Measurements from ENCODE around the gene SRPK3.
"Not testable (repeated sequence)": the region's sequence is repeated elsewhere in the genome, so short reads cannot be mapped to it uniquely, and the experiment has no call there.

Gene SRPK3

DNA sequence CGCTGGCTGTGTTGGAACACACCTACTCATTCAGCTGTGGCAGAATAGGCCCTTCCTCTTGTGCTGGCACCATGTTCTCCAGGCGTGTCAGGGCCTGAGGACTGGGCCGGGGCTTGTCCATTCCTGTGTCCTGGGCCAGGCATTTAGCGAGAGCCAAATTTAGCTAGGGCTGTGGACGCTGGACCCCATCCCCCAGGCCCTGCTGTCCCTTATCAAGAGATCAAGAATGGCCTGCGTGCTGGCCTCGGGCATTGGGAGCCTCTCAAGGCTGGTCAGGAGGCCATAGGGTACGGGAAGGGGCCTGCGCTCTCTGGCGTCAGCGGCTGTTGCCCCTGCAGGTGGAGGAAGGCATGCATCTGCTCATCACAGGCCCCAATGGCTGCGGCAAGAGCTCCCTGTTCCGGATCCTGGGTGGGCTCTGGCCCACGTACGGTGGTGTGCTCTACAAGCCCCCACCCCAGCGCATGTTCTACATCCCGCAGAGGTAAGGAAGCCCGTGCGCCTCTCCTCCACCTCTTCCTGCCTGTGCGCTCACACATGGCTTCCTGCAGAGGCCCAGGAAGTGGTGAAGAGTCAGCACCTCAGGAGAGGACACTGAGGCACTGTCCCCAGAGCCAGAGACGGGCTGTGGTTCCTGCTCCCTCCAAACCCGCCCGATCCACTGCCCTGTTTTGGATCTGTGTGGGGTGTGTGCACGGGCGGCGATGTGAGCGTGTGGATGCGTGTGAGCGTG, 40.9 kb upstream of the SRPK3 start:
- H3K4me1 ChIP-seq (ENCODE audit: control insufficient read depth, insufficient read depth, low read length) = no peaks in the 10 kb centered on the region
- no peaks in the 10 kb centered on the region for H3K36me3 ChIP-seq (ENCODE audit: control insufficient read depth, insufficient read depth, low read length)
- no peaks in the 10 kb centered on the region for H3K27me3 ChIP-seq (ENCODE audit: control insufficient read depth, insufficient read depth, low read length)
- H3K9me3 ChIP-seq (ENCODE audit: control insufficient read depth, low read length) = no peaks in the 10 kb centered on the region
- no peak overlapping the region for H3K9ac ChIP-seq (ENCODE audit: low read length)
- H3K4me3 ChIP-seq (ENCODE audit: low read length) = no peak overlapping the region

GRCh38 chrX:153740631-153741222, 40.1 kb upstream of the SRPK3 start:
- no peak overlapping the region for H3K4me3 ChIP-seq (ENCODE audit: low read length)
- H3K9ac ChIP-seq (ENCODE audit: low read length) = no peak overlapping the region
- H3K9me3 ChIP-seq (ENCODE audit: control insufficient read depth, low read length) = no peaks in the 10 kb centered on the region
- no peaks in the 10 kb centered on the region for H3K4me1 ChIP-seq (ENCODE audit: control insufficient read depth, insufficient read depth, low read length)
- no peaks in the 10 kb centered on the region for H3K27me3 ChIP-seq (ENCODE audit: control insufficient read depth, insufficient read depth, low read length)
- H3K36me3 ChIP-seq (ENCODE audit: control insufficient read depth, insufficient read depth, low read length) = no peaks in the 10 kb centered on the region

DNA sequence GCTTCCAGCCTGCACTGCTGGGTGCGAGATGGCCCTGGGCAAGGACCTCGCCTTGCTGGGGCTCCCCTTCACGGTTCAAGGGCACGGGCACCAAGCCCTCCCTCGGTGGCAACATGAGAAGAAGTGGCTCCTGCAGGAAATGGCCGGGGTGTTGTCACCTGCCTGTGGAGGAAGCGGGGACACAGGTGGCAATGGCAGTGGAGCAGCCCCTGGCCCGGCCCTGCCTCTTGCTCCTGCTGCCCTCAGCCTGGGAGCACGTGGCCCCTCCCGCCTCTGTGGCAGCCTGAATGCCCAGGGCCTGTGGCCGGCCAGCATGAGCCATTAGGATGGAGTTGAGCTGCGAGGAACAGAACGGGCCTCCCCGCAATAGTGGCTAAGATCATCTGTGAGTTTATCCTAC, 39.4 kb upstream of the SRPK3 start:
- H3K4me3 ChIP-seq (ENCODE audit: low read length) = no peak overlapping the region
- no peaks in the 10 kb centered on the region for H3K9me3 ChIP-seq (ENCODE audit: control insufficient read depth, low read length)
- no peaks in the 10 kb centered on the region for H3K27me3 ChIP-seq (ENCODE audit: control insufficient read depth, insufficient read depth, low read length)
- no peaks in the 10 kb centered on the region for H3K4me1 ChIP-seq (ENCODE audit: control insufficient read depth, insufficient read depth, low read length)
- H3K9ac ChIP-seq (ENCODE audit: low read length) = no peak overlapping the region
- no peaks in the 10 kb centered on the region for H3K36me3 ChIP-seq (ENCODE audit: control insufficient read depth, insufficient read depth, low read length)

DNA sequence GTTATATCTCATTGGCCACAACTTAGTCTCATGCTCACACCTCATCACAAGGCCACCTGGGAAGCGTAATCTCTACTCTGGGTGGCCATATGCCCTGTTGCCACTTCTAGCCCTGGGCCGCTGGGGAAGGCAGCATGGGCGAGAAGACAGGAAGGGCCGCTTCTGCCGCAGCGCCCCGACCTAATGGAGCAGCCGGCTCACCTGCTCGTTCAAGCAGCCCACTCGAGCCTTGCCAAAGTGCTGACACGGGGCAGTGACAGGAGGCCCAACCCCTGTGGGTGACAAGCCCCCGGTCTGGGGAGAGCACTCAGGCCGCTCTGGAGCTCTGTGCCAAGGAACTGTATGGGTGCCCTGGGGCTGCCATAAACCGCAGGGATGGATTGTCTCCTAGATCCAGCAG, 38.7 kb upstream of the SRPK3 start:
- not testable (repeated sequence) for H3K9me3 ChIP-seq (ENCODE audit: control insufficient read depth, low read length); H3K27me3 ChIP-seq (ENCODE audit: control insufficient read depth, insufficient read depth, low read length); H3K9ac ChIP-seq (ENCODE audit: low read length); H3K36me3 ChIP-seq (ENCODE audit: control insufficient read depth, insufficient read depth, low read length); H3K4me1 ChIP-seq (ENCODE audit: control insufficient read depth, insufficient read depth, low read length); H3K4me3 ChIP-seq (ENCODE audit: low read length)

DNA sequence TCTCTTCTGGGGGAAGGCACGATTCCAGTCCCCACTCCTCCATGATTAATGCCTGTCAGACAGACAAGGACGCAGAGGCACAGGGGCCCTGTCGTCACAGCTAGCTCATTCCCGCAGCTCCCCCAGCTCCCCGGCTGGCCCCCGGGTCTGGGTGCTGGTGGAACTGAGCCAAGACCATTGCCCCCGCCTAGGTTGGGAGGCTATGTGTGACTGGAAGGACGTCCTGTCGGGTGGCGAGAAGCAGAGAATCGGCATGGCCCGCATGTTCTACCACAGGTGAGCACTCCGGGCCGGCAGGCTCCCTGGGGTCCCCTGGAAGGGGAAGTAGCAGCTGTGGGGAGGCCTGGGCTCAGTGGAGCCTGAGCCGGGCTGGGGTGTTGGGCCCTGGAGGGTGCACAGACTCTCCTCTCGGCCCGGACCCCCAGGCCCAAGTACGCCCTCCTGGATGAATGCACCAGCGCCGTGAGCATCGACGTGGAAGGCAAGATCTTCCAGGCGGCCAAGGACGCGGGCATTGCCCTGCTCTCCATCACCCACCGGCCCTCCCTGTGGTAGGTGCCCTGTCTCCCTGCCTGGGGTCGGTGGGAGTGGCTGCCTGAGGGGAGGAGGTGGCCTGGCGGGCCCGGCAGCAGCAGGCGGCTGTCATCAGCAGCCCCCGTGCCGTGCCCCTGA, 37.9 kb upstream of the SRPK3 start:
- H3K27me3 ChIP-seq (ENCODE audit: control insufficient read depth, insufficient read depth, low read length); H3K4me1 ChIP-seq (ENCODE audit: control insufficient read depth, insufficient read depth, low read length); H3K4me3 ChIP-seq (ENCODE audit: low read length); H3K9ac ChIP-seq (ENCODE audit: low read length); H3K9me3 ChIP-seq (ENCODE audit: control insufficient read depth, low read length); H3K36me3 ChIP-seq (ENCODE audit: control insufficient read depth, insufficient read depth, low read length): not testable (repeated sequence)

DNA sequence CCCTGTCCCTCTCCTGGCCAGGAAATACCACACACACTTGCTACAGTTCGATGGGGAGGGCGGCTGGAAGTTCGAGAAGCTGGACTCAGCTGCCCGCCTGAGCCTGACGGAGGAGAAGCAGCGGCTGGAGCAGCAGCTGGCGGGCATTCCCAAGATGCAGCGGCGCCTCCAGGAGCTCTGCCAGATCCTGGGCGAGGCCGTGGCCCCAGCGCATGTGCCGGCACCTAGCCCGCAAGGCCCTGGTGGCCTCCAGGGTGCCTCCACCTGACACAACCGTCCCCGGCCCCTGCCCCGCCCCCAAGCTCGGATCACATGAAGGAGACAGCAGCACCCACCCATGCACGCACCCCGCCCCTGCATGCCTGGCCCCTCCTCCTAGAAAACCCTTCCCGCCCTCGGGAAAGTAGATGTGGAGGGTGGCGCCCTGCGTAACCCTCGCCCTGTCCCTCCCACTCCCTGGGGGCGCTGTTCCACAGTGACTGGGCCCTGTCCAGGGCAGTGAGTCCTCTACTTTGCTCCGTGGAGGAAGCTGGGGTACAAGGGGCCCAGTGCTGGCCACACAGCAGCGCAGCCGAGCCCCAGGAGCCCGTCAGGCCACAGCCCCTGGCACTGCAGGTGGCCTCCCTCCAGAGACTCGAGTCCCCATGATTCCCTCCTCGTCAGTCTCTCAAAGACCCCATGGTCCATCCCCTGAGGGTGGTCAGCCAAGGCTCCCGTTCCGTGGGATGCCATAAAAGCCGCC, 37.2 kb upstream of the SRPK3 start:
- not testable (repeated sequence) for H3K4me3 ChIP-seq (ENCODE audit: low read length); H3K9me3 ChIP-seq (ENCODE audit: control insufficient read depth, low read length); H3K4me1 ChIP-seq (ENCODE audit: control insufficient read depth, insufficient read depth, low read length); H3K36me3 ChIP-seq (ENCODE audit: control insufficient read depth, insufficient read depth, low read length); H3K27me3 ChIP-seq (ENCODE audit: control insufficient read depth, insufficient read depth, low read length); H3K9ac ChIP-seq (ENCODE audit: low read length)

DNA sequence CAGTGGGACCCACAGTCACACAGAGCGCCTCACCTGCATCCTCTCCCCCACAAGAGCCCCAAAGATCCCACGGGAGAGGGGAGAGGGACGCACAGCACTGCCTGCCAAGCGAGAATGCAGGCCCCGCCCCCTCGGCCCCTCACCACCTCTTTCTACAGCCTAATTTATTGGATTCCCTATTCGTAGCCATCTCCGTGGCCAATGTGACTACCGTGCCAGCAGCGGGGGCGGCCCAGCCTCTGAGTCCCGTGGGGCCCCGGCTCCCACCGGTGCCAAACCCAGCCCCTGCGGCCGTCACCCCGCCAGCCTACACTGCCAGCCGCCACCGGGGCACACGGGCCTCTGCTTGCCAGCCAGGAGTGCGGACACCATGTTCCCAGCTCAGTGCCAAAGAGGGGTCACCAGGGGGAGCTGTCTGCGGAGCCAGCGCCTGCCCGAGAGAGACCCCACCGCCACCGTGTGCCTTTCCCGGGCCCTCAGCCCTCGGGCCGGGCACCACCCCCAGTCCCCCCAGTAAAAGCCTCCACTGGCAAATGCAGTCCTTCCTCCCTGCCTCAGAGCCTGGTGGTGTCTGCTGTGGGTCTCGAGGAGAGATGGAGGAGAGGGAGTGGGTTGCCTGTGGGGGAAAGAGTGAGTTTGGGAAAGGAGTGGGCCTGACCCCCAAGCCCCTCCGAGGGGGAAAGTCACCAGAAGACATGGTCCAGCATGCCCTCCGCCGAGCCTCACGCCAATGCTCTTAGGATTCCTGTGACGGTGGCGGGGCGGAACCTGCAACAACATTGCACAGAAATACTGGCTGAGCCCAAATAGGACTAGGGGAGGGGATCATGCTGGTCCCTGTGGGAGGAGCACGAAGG, 36.4 kb upstream of the SRPK3 start:
- Histone ChIP-seq H3K27me3 (ENCODE audit: control insufficient read depth, insufficient read depth, low read length) (no peaks in the 10 kb centered on the region), H3K9me3 (ENCODE audit: control insufficient read depth, low read length) (no peaks in the 10 kb centered on the region), H3K36me3 (ENCODE audit: control insufficient read depth, insufficient read depth, low read length) (no peaks in the 10 kb centered on the region), H3K4me3 (ENCODE audit: low read length) (no peak overlapping the region), H3K4me1 (ENCODE audit: control insufficient read depth, insufficient read depth, low read length) (no peaks in the 10 kb centered on the region), H3K9ac (ENCODE audit: low read length) (no peak overlapping the region)

- H3K9ac ChIP-seq (ENCODE audit: low read length); H3K9me3 ChIP-seq (ENCODE audit: control insufficient read depth, low read length); H3K36me3 ChIP-seq (ENCODE audit: control insufficient read depth, insufficient read depth, low read length); H3K27me3 ChIP-seq (ENCODE audit: control insufficient read depth, insufficient read depth, low read length); H3K4me3 ChIP-seq (ENCODE audit: low read length); H3K4me1 ChIP-seq (ENCODE audit: control insufficient read depth, insufficient read depth, low read length): not testable (repeated sequence)
These were observed 35.8 kb upstream of the SRPK3 start for GRCh38 chrX:153745067-153745433.

DNA sequence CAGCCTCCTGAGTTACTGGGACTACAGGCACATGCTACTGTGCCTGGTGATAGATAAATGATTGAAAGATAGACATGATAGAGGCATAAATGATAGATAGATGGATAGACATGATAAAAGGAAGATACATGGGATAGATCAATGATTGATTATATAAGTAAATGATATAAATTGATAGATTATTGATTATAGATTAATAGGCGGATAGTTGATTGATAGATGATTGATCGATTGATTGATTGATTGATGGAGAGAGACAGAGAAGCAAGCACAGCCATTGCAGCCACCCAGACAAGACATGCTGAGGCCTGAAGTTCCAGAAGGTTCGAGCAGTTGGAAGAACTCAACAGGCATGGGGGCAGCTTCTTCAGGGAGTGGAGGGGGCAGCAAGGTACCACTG, 34.5 kb upstream of the SRPK3 start:
- Histone ChIP-seq H3K27me3 (ENCODE audit: control insufficient read depth, insufficient read depth, low read length) (no peaks in the 10 kb centered on the region), H3K4me3 (ENCODE audit: low read length) (no peak overlapping the region), H3K9ac (ENCODE audit: low read length) (no peak overlapping the region), H3K4me1 (ENCODE audit: control insufficient read depth, insufficient read depth, low read length) (no peaks in the 10 kb centered on the region), H3K9me3 (ENCODE audit: control insufficient read depth, low read length) (no peaks in the 10 kb centered on the region), H3K36me3 (ENCODE audit: control insufficient read depth, insufficient read depth, low read length) (no peaks in the 10 kb centered on the region)

DNA sequence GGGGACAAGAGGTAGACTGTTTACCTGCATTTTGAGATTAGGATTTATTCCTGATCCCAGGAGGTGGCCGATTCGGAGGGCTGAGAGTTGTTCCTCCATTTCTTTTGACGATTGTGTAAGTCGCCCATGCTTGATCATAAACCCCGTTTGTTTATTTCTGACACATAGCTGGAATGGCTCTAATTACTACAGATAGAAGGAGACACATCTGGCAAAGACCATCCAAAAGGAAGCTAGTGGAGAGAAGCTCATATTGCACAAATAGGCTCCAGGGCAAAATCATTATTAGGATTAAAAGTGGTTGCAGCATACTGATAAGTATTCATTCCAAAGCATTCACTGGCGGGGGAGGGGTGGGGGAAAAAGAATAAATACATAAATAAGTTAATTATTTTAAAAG, 33.9 kb upstream of the SRPK3 start:
- H3K4me1 ChIP-seq (ENCODE audit: control insufficient read depth, insufficient read depth, low read length); H3K9ac ChIP-seq (ENCODE audit: low read length); H3K4me3 ChIP-seq (ENCODE audit: low read length); H3K36me3 ChIP-seq (ENCODE audit: control insufficient read depth, insufficient read depth, low read length); H3K27me3 ChIP-seq (ENCODE audit: control insufficient read depth, insufficient read depth, low read length); H3K9me3 ChIP-seq (ENCODE audit: control insufficient read depth, low read length): not testable (repeated sequence)

GRCh38 chrX:153749017-153749416, 31.8 kb upstream of the SRPK3 start:
- not testable (repeated sequence) for H3K4me3 ChIP-seq (ENCODE audit: low read length); H3K9me3 ChIP-seq (ENCODE audit: control insufficient read depth, low read length); H3K9ac ChIP-seq (ENCODE audit: low read length); H3K27me3 ChIP-seq (ENCODE audit: control insufficient read depth, insufficient read depth, low read length); H3K36me3 ChIP-seq (ENCODE audit: control insufficient read depth, insufficient read depth, low read length); H3K4me1 ChIP-seq (ENCODE audit: control insufficient read depth, insufficient read depth, low read length)
